ENCODE measurements around the gene CTCFL. TPM values are rescaled to one million over a fixed set of nuclear protein-coding genes. Genes with fewer than 3 reads are reported as not detected.

The CTCFL gene
- total and polyA plus RNA-seq, 2 of the 8 experiments (the other 6 are each of a cell fraction or from before 2014, with no cell fraction given): 0.30 to 0.80 TPM

- ChIA-PET POLR2A (ENCODE audit: partially characterized antibody) (interaction anchor here (0.9 kb wide), 1 partner anchor 9 kb away, joined by 3 read pairs; no protein-coding TSS in a partner anchor), CTCF (ENCODE audit: partially characterized antibody) (interaction anchor here (0.7 to 12.4 kb wide), 4 partner anchors 9 to 86 kb away, joined by 3 to 194 read pairs (median 5); no protein-coding TSS in a partner anchor)
- WGBS, 2 experiments (ENCODE audit: extremely low coverage in 1 of 2, insufficient coverage in 1 of 2, insufficient read length in 1 of 2, insufficient replicate concordance in 2 of 2, low coverage in 1 of 2, low lambda C conversion rate in 2 of 2, missing lambda C conversion rate in 1 of 2): 82% methylated on average over 8 of the region's 8 CpGs; no CpG with 5 or more reads in 1 of the 2 experiments
- H3K27ac ChIP-seq (ENCODE audit: low read depth, low read length): no peak overlapping the region
- H3K36me3 ChIP-seq (ENCODE audit: control insufficient read depth in 2 of 4, insufficient read depth in 4 of 4, low read length in 3 of 4): no peaks in the 10 kb centered on the region
- H3K4me3 ChIP-seq (ENCODE audit: extremely low read depth in 1 of 4, insufficient read depth in 2 of 4, low read depth in 3 of 4, low read length in 4 of 4): no peak overlapping the region
- no peak overlapping the region for H2BK12ac ChIP-seq (ENCODE audit: low read depth, low read length)
- no peak overlapping the region for H2BK15ac ChIP-seq (ENCODE audit: low read length)
- H3K9me3 ChIP-seq (ENCODE audit: insufficient read depth in 2 of 2, low read depth in 1 of 2, low read length in 1 of 2): peaks cover 0 to 3% of the 10 kb centered on the region in 2 experiments; a peak in 2 of 4 replicates
- H4K20me1 ChIP-seq (replicated peaks in 1 of 2; ENCODE audit: control insufficient read depth in 1 of 2, insufficient read depth in 2 of 2, low read length in 2 of 2): no peaks in the 10 kb centered on the region
- no peak for DNase-seq (ENCODE audit: low read depth in 1 of 2, low spot score in 2 of 2)
- H2AK5ac ChIP-seq (ENCODE audit: low read depth, low read length): no peak overlapping the region
- H3K27me3 ChIP-seq (replicated peaks in 1 of 4; ENCODE audit: control insufficient read depth in 3 of 4, extremely low read depth in 1 of 4, insufficient read depth in 3 of 4, low read length in 3 of 4): no peaks in the 10 kb centered on the region
- no peak for FAIRE-seq
- no peak overlapping the region for H2AFZ ChIP-seq (ENCODE audit: low read length)
- no peaks in the 10 kb centered on the region for H3K79me2 ChIP-seq (ENCODE audit: control insufficient read depth in 1 of 2, insufficient read depth in 2 of 2, low read length in 2 of 2)
- no peak overlapping the region for H2BK20ac ChIP-seq (ENCODE audit: low read length)
- no peaks in the 10 kb centered on the region for H3K79me1 ChIP-seq (ENCODE audit: low read depth, low read length)
- no peak overlapping the region for H2BK120ac ChIP-seq (replicated peaks; ENCODE audit: low read depth, low read length)
- no peak overlapping the region for H3K4ac ChIP-seq (replicated peaks; ENCODE audit: insufficient read length, low read depth, low read length)
- H3K9ac ChIP-seq (replicated peaks in 1 of 4; ENCODE audit: extremely low read depth in 1 of 4, low read depth in 3 of 4, low read length in 3 of 4): no peak overlapping the region
- H4K8ac ChIP-seq (ENCODE audit: extremely low read depth, insufficient read depth, low read length): no peak overlapping the region
- no peak overlapping the region for H3K56ac ChIP-seq (replicated peaks; ENCODE audit: insufficient read length, low read depth, low read length)
- H3K4me2 ChIP-seq (ENCODE audit: insufficient read depth in 1 of 2, low read depth in 2 of 2, low read length in 2 of 2): no peak overlapping the region
- H3K23me2 ChIP-seq (ENCODE audit: low read depth, low read length): no peaks in the 10 kb centered on the region
- no peak overlapping the region for H3K14ac ChIP-seq (ENCODE audit: insufficient read length)
- no peak overlapping the region for H3K18ac ChIP-seq (ENCODE audit: extremely low read depth, low read length)
- H3K23ac ChIP-seq (ENCODE audit: insufficient read length): no peak overlapping the region
- H4K91ac ChIP-seq (replicated peaks; ENCODE audit: insufficient read length, low read length): no peak overlapping the region
- H3K4me1 ChIP-seq (replicated peaks in 1 of 4; ENCODE audit: control insufficient read depth in 3 of 4, insufficient read depth in 4 of 4, low read length in 3 of 4): peaks cover 2 to 8% (median 4%) of the 10 kb centered on the region in 4 experiments; a peak in 4 of 7 replicates
- H4K5ac ChIP-seq (ENCODE audit: insufficient read length, low read depth, low read length): no peak overlapping the region
- no peak overlapping the region for H2BK5ac ChIP-seq (ENCODE audit: low read depth, low read length)
- no peak for TF ChIP-seq TAF1 (IDR thresholded peaks at IDR 0.05; ENCODE audit: low read depth, low read length)
- TF ChIP-seq ZNF274 (IDR thresholded peaks at IDR 0.05; ENCODE audit: borderline replicate concordance, extremely low read depth, low read length): no peak
- no peak for TF ChIP-seq BCL11A (IDR thresholded peaks at IDR 0.05; ENCODE audit: low read depth in 2 of 2, low read length in 2 of 2)
- TF ChIP-seq JUND (IDR thresholded peaks at IDR 0.05; ENCODE audit: low read length): no peak
- no peak for TF ChIP-seq CREB1 (IDR thresholded peaks at IDR 0.05)
- TF ChIP-seq EP300 (IDR thresholded peaks at IDR 0.05; ENCODE audit: borderline replicate concordance in 1 of 2, low read depth in 2 of 2, low read length in 2 of 2): no peak
- TF ChIP-seq TEAD4 (IDR thresholded peaks at IDR 0.05; ENCODE audit: low read depth, low read length): no peak
- TF ChIP-seq BACH1 (IDR thresholded peaks at IDR 0.05; ENCODE audit: low read length): no peak
- TF ChIP-seq ASH2L (IDR thresholded peaks at IDR 0.05; ENCODE audit: low read length): no peak
- TF ChIP-seq ATF2 (IDR thresholded peaks at IDR 0.05; ENCODE audit: low read length): no peak
- TF ChIP-seq CBX8 (IDR thresholded peaks at IDR 0.05; ENCODE audit: borderline replicate concordance, low read depth, low read length): no peak
- no peak for TF ChIP-seq RFX5 (IDR thresholded peaks at IDR 0.05; ENCODE audit: borderline replicate concordance, low read depth, low read length)
- TF ChIP-seq JUN (IDR thresholded peaks at IDR 0.05; ENCODE audit: low read depth, low read length): no peak
- TF ChIP-seq KDM1A (IDR thresholded peaks at IDR 0.05; ENCODE audit: borderline replicate concordance, low read length): no peak
Observed at GRCh38 chr20:57508381-57508780, 16.6 kb downstream of the CTCFL start.

Data from H1 (cell line).